ENCODE results near the gene PSMB2. TPM values are rescaled to one million over a fixed set of nuclear protein-coding genes. Genes with fewer than 3 reads are reported as not detected.

Gene PSMB2
- total and polyA plus RNA-seq, 2 donors from 2014 or later: 44.1 to 78.0 TPM

- DNase-seq (no peak), FAIRE-seq (no peak)
- no peaks in the 10 kb centered on the region for H3K36me3 ChIP-seq (ENCODE audit: control insufficient read depth in 2 of 3, insufficient read depth in 3 of 3, low read length in 3 of 3)
- H3K4me3 ChIP-seq (ENCODE audit: low read length in 3 of 3): no peak overlapping the region
- H3K4me1 ChIP-seq (ENCODE audit: control insufficient read depth in 2 of 3, insufficient read depth in 2 of 3, low read depth in 1 of 3, low read length in 3 of 3): no peaks in the 10 kb centered on the region
- no peak for TF ChIP-seq CTCF (IDR thresholded peaks at IDR 0.05; ENCODE audit: borderline replicate concordance, extremely low read depth, insufficient read depth)
- H3K9me3 ChIP-seq (ENCODE audit: control insufficient read depth in 2 of 3, insufficient read depth in 1 of 3, low read length in 3 of 3): no peaks in the 10 kb centered on the region
- no peak overlapping the region for H3K27ac ChIP-seq (ENCODE audit: low read depth in 2 of 2, low read length in 2 of 2)
- intact Hi-C loops (cut with DNase I): no loop called here
- no peaks in the 10 kb centered on the region for H3K27me3 ChIP-seq (ENCODE audit: control insufficient read depth, insufficient read depth, low read length)
- H3K9ac ChIP-seq (ENCODE audit: low read length in 3 of 3): no peak overlapping the region
Observed at GRCh38 chr1:35656863-35657232, 15.5 kb upstream of the PSMB2 start.

- Histone ChIP-seq H3K9me3 (ENCODE audit: control insufficient read depth in 2 of 3, insufficient read depth in 1 of 3, low read length in 3 of 3) (no peaks in the 10 kb centered on the region), H3K27ac (ENCODE audit: low read depth in 2 of 2, low read length in 2 of 2) (no peak overlapping the region), H3K36me3 (ENCODE audit: control insufficient read depth in 2 of 3, insufficient read depth in 3 of 3, low read length in 3 of 3) (no peaks in the 10 kb centered on the region), H3K4me3 (ENCODE audit: low read length in 3 of 3) (no peak overlapping the region), H3K4me1 (ENCODE audit: control insufficient read depth in 2 of 3, insufficient read depth in 2 of 3, low read depth in 1 of 3, low read length in 3 of 3) (no peaks in the 10 kb centered on the region), H3K27me3 (ENCODE audit: control insufficient read depth, insufficient read depth, low read length) (no peaks in the 10 kb centered on the region), H3K9ac (ENCODE audit: low read length in 3 of 3) (no peak overlapping the region)
- no peak for FAIRE-seq
- no peak for DNase-seq
- intact Hi-C loops (cut with DNase I): no loop called here
- no peak for TF ChIP-seq CTCF (IDR thresholded peaks at IDR 0.05; ENCODE audit: borderline replicate concordance, extremely low read depth, insufficient read depth)
Observed at GRCh38 chr1:35656148-35656862, 15.0 kb upstream of the PSMB2 start.

GRCh38 chr1:35655196-35655595 lies 13.9 kb upstream of the PSMB2 start:
- Histone ChIP-seq H3K9ac (ENCODE audit: low read length in 3 of 3) (no peak overlapping the region), H3K36me3 (ENCODE audit: control insufficient read depth in 2 of 3, insufficient read depth in 3 of 3, low read length in 3 of 3) (no peaks in the 10 kb centered on the region), H3K27ac (ENCODE audit: low read depth in 2 of 2, low read length in 2 of 2) (no peak overlapping the region), H3K4me3 (ENCODE audit: low read length in 3 of 3) (no peak overlapping the region), H3K9me3 (ENCODE audit: control insufficient read depth in 2 of 3, insufficient read depth in 1 of 3, low read length in 3 of 3) (no peaks in the 10 kb centered on the region), H3K4me1 (ENCODE audit: control insufficient read depth in 2 of 3, insufficient read depth in 2 of 3, low read depth in 1 of 3, low read length in 3 of 3) (no peaks in the 10 kb centered on the region), H3K27me3 (ENCODE audit: control insufficient read depth, insufficient read depth, low read length) (no peaks in the 10 kb centered on the region)
- TF ChIP-seq CTCF (IDR thresholded peaks at IDR 0.05; ENCODE audit: borderline replicate concordance, extremely low read depth, insufficient read depth): no peak
- FAIRE-seq: no peak
- DNase-seq: no peak
- intact Hi-C loops (cut with DNase I): no loop called here

GRCh38 chr1:35650416-35650815 lies 9.1 kb upstream of the PSMB2 start:
- Histone ChIP-seq H3K9ac (ENCODE audit: low read length in 3 of 3) (no peak overlapping the region), H3K27me3 (ENCODE audit: control insufficient read depth, insufficient read depth, low read length) (no peaks in the 10 kb centered on the region), H3K4me3 (ENCODE audit: low read length in 3 of 3) (no peak overlapping the region), H3K36me3 (ENCODE audit: control insufficient read depth in 2 of 3, insufficient read depth in 3 of 3, low read length in 3 of 3) (no peaks in the 10 kb centered on the region), H3K27ac (ENCODE audit: low read depth in 2 of 2, low read length in 2 of 2) (no peak overlapping the region), H3K4me1 (ENCODE audit: control insufficient read depth in 2 of 3, insufficient read depth in 2 of 3, low read depth in 1 of 3, low read length in 3 of 3) (no peaks in the 10 kb centered on the region), H3K9me3 (ENCODE audit: control insufficient read depth in 2 of 3, insufficient read depth in 1 of 3, low read length in 3 of 3) (no peaks in the 10 kb centered on the region)
- FAIRE-seq: no peak
- intact Hi-C loops (cut with DNase I): no loop called here
- no peak for TF ChIP-seq CTCF (IDR thresholded peaks at IDR 0.05; ENCODE audit: borderline replicate concordance, extremely low read depth, insufficient read depth)
- DNase-seq: no peak
